Smooth muscle cell (in vitro differentiated cells): ENCODE data around the gene ASB1. TPM values are rescaled to one million over a fixed set of nuclear protein-coding genes. Genes with fewer than 3 reads are reported as not detected.

Experiments
- DNase-seq: peaks from one replicate; lab custom pipeline; 2025; ENCODE audit not compliant: unreplicated experiment; lab: John Stamatoyannopoulos, UW
- H2AFZ ChIP-seq: fragments of 200-600 bp; sonication (generic); 2 replicates; pipeline ENCODE4 v1.6.0; 2016; ENCODE audit warnings: antibody characterized with exemption, low read depth, mild to moderate bottlenecking
- H3F3A ChIP-seq: fragments of 200-600 bp; sonication (generic); 2 replicates; pipeline ENCODE4 v1.6.0; 2017; ENCODE audit warnings: antibody characterized with exemption, low read depth
- H3K27ac ChIP-seq: fragments of 200-600 bp; sonication (generic); 2 replicates; pipeline ENCODE4 v1.5.1; 2016; ENCODE audit warnings: low read depth, mild to moderate bottlenecking
- H3K27me3 ChIP-seq: fragments of 200-600 bp; sonication (generic); 2 replicates; pipeline ENCODE4 v1.6.1; 2016; ENCODE audit warnings: low read depth, mild to moderate bottlenecking
- H3K36me3 ChIP-seq: fragments of 200-600 bp; sonication (generic); 2 replicates; pipeline ENCODE4 v1.5.1; 2016; ENCODE audit warnings: low read depth
- H3K4me1 ChIP-seq: fragments of 200-600 bp; sonication (generic); 2 replicates; pipeline ENCODE4 v1.5.1; 2016; ENCODE audit warnings: low read depth
- H3K4me2 ChIP-seq: fragments of 200-600 bp; sonication (generic); 2 replicates; pipeline ENCODE4 v1.6.0; 2016; ENCODE audit warnings: mild to moderate bottlenecking
- H3K4me3 ChIP-seq: fragments of 200-600 bp; sonication (generic); 2 replicates; pipeline ENCODE4 v1.5.1; 2016; ENCODE audit warnings: mild to moderate bottlenecking
- H3K79me2 ChIP-seq: fragments of 200-600 bp; sonication (generic); 2 replicates; pipeline ENCODE4 v1.6.0; 2016; ENCODE audit warnings: low read depth, mild to moderate bottlenecking
- H3K9ac ChIP-seq: fragments of 200-600 bp; sonication (generic); 2 replicates; pipeline ENCODE4 v1.6.0; 2016; ENCODE audit warnings: low read depth
- H3K9me3 ChIP-seq: fragments of 200-600 bp; sonication (generic); replicated peaks from 2 replicates; pipeline ENCODE4 v1.5.1; 2016; ENCODE audit warnings: low read depth
- H4K20me1 ChIP-seq: fragments of 200-600 bp; sonication (generic); 2 replicates; pipeline ENCODE4 v1.6.0; 2016; ENCODE audit warnings: low read depth
- CTCF ChIP-seq: fragments of 200-600 bp; sonication (generic); IDR thresholded peaks from 2 replicates; pipeline ENCODE4 v1.5.1; 2017; ENCODE audit warnings: borderline replicate concordance, mild to moderate bottlenecking, antibody characterized with exemption; ENCODE audit not compliant: insufficient read depth, poor library complexity, severe bottlenecking
- WGBS: methylation state at CpG from one replicate; pipeline ENCODE4 v1.1.7; 2016; ENCODE audit warnings: low lambda C conversion rate; 5-methylcytosine and 5-hydroxymethylcytosine counted together
- polyA plus RNA-seq: library from polyadenylated mRNA; unstranded; fragments of >200 nt; fragmentation: Nextera tagmentation; extraction: Ambion mirVana; gene quantifications from 2 replicates; pipeline ENCODE4 v1.2.1, GENCODE V29; 2016
- total RNA-seq: library from RNA; depleted of rRNA; stranded (reverse); fragments of >200 nt; gene quantifications from 2 replicates; pipeline ENCODE4 v1.2.3, GENCODE V29; 2014

The ASB1 gene
- total and polyA plus RNA-seq, 2 experiments from 2014 or later, result 24.8 to 27.3 TPM

- Histone ChIP-seq H3K4me1 (no peaks in the 10 kb centered on the region), H3K27ac (no peak overlapping the region), H3K36me3 (no peaks in the 10 kb centered on the region), H3F3A (no peaks in the 10 kb centered on the region), H4K20me1 (no peaks in the 10 kb centered on the region), H3K27me3 (no peaks in the 10 kb centered on the region), H3K4me3 (no peak overlapping the region), H2AFZ (no peak overlapping the region), H3K9me3 (no peaks in the 10 kb centered on the region), H3K4me2 (no peak overlapping the region), H3K79me2 (no peaks in the 10 kb centered on the region), H3K9ac (no peak overlapping the region)
- TF ChIP-seq CTCF, result no peak
- no peak for DNase-seq
- 93% methylated on average over 6 of the region's 6 CpGs for WGBS
Observed at GRCh38 chr2:238483021-238483420, 56.3 kb downstream of the ASB1 start.

- no peak overlapping the region for H3K9ac ChIP-seq
- no peak overlapping the region for H3K4me2 ChIP-seq
- DNase-seq, result no peak
- no peak overlapping the region for H3K4me3 ChIP-seq
- TF ChIP-seq CTCF, result no peak
- H3K27me3 ChIP-seq, result no peaks in the 10 kb centered on the region
- H3K9me3 ChIP-seq, result no peaks in the 10 kb centered on the region
- H3K36me3 ChIP-seq, result no peaks in the 10 kb centered on the region
- H3K79me2 ChIP-seq, result no peaks in the 10 kb centered on the region
- no peaks in the 10 kb centered on the region for H3K4me1 ChIP-seq
- H2AFZ ChIP-seq, result no peak overlapping the region
- 87% methylated on average over 8 of the region's 8 CpGs for WGBS
- H3F3A ChIP-seq, result no peaks in the 10 kb centered on the region
- no peak overlapping the region for H3K27ac ChIP-seq
- no peaks in the 10 kb centered on the region for H4K20me1 ChIP-seq
Observed at GRCh38 chr2:238483656-238484055, 56.9 kb downstream of the ASB1 start.

GRCh38 chr2:238484522-238485452, 58.1 kb downstream of the ASB1 start:
- Histone ChIP-seq H3K4me1 (no peaks in the 10 kb centered on the region), H3K79me2 (no peaks in the 10 kb centered on the region), H3K27me3 (no peaks in the 10 kb centered on the region), H3K4me2 (no peak overlapping the region), H3K9ac (no peak overlapping the region), H4K20me1 (no peaks in the 10 kb centered on the region), H2AFZ (no peak overlapping the region), H3F3A (no peaks in the 10 kb centered on the region), H3K4me3 (no peak overlapping the region), H3K27ac (no peak overlapping the region), H3K36me3 (no peaks in the 10 kb centered on the region), H3K9me3 (no peaks in the 10 kb centered on the region)
- TF ChIP-seq CTCF, result no peak
- no peak for DNase-seq
- 95% methylated on average over 18 of the region's 23 CpGs for WGBS
